Liver (tissue), 3 donors: ENCODE measurements around the gene PAK1.

Source experiments
- GABPA ChIP-seq, 2 donors: IDR thresholded peaks in 1 of 2; conservative IDR thresholded peaks in 1 of 2; 2 replicates each; pipeline ENCODE4 v1.6.1; 2016; ENCODE audit warnings: antibody characterized with exemption in 2 of 2, mild to moderate bottlenecking in 1 of 2, moderate library complexity in 1 of 2
- JUND ChIP-seq, 2 donors: IDR thresholded peaks; 2 replicates each; pipeline ENCODE4 v1.6.1; 2016; ENCODE audit warnings: antibody characterized with exemption in 2 of 2
- NR2F2 ChIP-seq: IDR thresholded peaks from 2 replicates; pipeline ENCODE4 v1.6.1; 2016; ENCODE audit warnings: antibody characterized with exemption
- SP1 ChIP-seq: IDR thresholded peaks from 2 replicates; pipeline ENCODE4 v1.6.1; 2018; ENCODE audit warnings: antibody characterized with exemption, mild to moderate bottlenecking
- TAF1 ChIP-seq: conservative IDR thresholded peaks from 2 replicates; pipeline ENCODE4 v1.6.1; 2016; ENCODE audit warnings: antibody characterized with exemption, mild to moderate bottlenecking
- YY1 ChIP-seq: IDR thresholded peaks from 2 replicates; pipeline ENCODE4 v1.6.1; 2016; ENCODE audit warnings: antibody characterized with exemption, mild to moderate bottlenecking
- TF ChIP-seq, protein P1 (sequence below): fragments of 150-350 bp; IDR thresholded peaks from 2 replicates; pipeline ENCODE4 v1.5.1; 2017; ENCODE audit warnings: improper control_type of control experiment, low read depth, low read length; ENCODE audit not compliant: missing input control
- TF ChIP-seq, protein P2 (sequence below): IDR thresholded peaks from 2 replicates; pipeline ENCODE4 v1.6.1; 2016; ENCODE audit warnings: antibody characterized with exemption
- TF ChIP-seq, protein P3 (sequence below): IDR thresholded peaks from 2 replicates; pipeline ENCODE4 v1.6.1; 2016; ENCODE audit warnings: antibody characterized with exemption, mild to moderate bottlenecking
- TF ChIP-seq, protein P4 (sequence below): IDR thresholded peaks from 2 replicates; pipeline ENCODE4 v1.6.1; 2016; ENCODE audit warnings: antibody characterized with exemption
- donor health status: healthy.
- donor health status: healthy.

DNA sequence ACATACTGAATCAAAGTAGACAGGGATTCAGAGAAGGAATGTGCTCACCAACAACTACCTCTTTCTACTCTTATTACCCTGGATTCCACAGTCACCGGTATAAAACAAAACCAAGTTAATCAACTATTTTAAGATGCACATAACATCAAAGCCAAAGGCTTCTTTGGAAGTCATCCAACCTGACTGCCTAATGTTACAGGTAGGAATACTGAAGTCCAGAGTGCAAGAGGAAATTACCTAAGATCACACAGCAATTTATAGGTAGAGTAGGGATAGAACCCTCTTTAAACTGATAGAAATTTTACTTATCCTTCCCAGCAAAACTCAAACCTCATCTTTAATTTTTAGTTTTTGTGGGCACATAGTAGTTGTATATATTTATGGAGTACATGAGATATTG is 76.3 kb downstream of the PAK1 start:
- TF ChIP-seq, protein P1, sequence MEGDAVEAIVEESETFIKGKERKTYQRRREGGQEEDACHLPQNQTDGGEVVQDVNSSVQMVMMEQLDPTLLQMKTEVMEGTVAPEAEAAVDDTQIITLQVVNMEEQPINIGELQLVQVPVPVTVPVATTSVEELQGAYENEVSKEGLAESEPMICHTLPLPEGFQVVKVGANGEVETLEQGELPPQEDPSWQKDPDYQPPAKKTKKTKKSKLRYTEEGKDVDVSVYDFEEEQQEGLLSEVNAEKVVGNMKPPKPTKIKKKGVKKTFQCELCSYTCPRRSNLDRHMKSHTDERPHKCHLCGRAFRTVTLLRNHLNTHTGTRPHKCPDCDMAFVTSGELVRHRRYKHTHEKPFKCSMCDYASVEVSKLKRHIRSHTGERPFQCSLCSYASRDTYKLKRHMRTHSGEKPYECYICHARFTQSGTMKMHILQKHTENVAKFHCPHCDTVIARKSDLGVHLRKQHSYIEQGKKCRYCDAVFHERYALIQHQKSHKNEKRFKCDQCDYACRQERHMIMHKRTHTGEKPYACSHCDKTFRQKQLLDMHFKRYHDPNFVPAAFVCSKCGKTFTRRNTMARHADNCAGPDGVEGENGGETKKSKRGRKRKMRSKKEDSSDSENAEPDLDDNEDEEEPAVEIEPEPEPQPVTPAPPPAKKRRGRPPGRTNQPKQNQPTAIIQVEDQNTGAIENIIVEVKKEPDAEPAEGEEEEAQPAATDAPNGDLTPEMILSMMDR = no peak
- TF ChIP-seq, protein P2, sequence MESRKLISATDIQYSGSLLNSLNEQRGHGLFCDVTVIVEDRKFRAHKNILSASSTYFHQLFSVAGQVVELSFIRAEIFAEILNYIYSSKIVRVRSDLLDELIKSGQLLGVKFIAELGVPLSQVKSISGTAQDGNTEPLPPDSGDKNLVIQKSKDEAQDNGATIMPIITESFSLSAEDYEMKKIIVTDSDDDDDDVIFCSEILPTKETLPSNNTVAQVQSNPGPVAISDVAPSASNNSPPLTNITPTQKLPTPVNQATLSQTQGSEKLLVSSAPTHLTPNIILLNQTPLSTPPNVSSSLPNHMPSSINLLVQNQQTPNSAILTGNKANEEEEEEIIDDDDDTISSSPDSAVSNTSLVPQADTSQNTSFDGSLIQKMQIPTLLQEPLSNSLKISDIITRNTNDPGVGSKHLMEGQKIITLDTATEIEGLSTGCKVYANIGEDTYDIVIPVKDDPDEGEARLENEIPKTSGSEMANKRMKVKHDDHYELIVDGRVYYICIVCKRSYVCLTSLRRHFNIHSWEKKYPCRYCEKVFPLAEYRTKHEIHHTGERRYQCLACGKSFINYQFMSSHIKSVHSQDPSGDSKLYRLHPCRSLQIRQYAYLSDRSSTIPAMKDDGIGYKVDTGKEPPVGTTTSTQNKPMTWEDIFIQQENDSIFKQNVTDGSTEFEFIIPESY = no peak
- TF ChIP-seq, protein P3, sequence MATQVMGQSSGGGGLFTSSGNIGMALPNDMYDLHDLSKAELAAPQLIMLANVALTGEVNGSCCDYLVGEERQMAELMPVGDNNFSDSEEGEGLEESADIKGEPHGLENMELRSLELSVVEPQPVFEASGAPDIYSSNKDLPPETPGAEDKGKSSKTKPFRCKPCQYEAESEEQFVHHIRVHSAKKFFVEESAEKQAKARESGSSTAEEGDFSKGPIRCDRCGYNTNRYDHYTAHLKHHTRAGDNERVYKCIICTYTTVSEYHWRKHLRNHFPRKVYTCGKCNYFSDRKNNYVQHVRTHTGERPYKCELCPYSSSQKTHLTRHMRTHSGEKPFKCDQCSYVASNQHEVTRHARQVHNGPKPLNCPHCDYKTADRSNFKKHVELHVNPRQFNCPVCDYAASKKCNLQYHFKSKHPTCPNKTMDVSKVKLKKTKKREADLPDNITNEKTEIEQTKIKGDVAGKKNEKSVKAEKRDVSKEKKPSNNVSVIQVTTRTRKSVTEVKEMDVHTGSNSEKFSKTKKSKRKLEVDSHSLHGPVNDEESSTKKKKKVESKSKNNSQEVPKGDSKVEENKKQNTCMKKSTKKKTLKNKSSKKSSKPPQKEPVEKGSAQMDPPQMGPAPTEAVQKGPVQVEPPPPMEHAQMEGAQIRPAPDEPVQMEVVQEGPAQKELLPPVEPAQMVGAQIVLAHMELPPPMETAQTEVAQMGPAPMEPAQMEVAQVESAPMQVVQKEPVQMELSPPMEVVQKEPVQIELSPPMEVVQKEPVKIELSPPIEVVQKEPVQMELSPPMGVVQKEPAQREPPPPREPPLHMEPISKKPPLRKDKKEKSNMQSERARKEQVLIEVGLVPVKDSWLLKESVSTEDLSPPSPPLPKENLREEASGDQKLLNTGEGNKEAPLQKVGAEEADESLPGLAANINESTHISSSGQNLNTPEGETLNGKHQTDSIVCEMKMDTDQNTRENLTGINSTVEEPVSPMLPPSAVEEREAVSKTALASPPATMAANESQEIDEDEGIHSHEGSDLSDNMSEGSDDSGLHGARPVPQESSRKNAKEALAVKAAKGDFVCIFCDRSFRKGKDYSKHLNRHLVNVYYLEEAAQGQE = no peak
- TF ChIP-seq JUND (IDR thresholded peaks at IDR 0.05) = no peak
- no peak for TF ChIP-seq YY1
- TF ChIP-seq GABPA (IDR thresholded peaks at IDR 0.05 in 1 of 2, conservative IDR thresholded peaks at IDR 0.05 in 1 of 2) = no peak
- no peak for TF ChIP-seq SP1
- TF ChIP-seq NR2F2 = no peak
- TF ChIP-seq, protein P4, sequence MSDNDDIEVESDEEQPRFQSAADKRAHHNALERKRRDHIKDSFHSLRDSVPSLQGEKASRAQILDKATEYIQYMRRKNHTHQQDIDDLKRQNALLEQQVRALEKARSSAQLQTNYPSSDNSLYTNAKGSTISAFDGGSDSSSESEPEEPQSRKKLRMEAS = no peak
- no peak for TF ChIP-seq TAF1
